ENCODE measurements around the gene RELN.

RELN gene

DNA sequence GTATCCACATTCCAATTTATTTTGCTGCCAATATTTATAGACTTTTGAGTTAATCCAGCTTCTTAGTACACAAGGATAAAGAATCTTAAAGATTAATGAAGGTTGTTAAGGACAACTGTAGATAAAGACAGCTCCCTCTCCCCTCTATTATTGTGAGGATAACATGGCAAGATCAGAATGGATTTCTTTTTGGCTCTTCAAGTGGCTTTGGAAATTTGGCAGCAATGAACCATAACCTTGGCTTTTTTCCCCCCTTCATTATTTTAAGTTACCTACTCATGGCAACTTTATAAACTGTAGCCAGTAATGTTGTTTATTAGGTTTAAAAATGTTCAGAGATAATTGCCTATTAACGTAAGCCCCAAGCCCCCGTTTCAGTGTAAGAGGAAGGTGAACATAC, 412.4 kb downstream of the RELN start:
- Histone ChIP-seq H3K4me3 (ENCODE audit: low read length) (no peak overlapping the region), H3K79me2 (ENCODE audit: control insufficient read depth, insufficient read depth, low read length) (no peaks in the 10 kb centered on the region), H2BK15ac (replicated peaks; ENCODE audit: low read depth) (no peak overlapping the region), H3K56ac (ENCODE audit: low read length) (no peak overlapping the region), H2BK120ac (ENCODE audit: low read depth, low read length) (no peak overlapping the region), H2BK5ac (ENCODE audit: low read length) (no peak overlapping the region), H4K8ac (ENCODE audit: low read depth, low read length) (no peak overlapping the region), H3K36me3 (ENCODE audit: control insufficient read depth, insufficient read depth, low read length) (no peaks in the 10 kb centered on the region), H3K79me1 (ENCODE audit: low read length) (no peaks in the 10 kb centered on the region), H4K5ac (ENCODE audit: low read length) (no peak overlapping the region), H3K4me1 (ENCODE audit: control insufficient read depth, low read depth, low read length) (no peaks in the 10 kb centered on the region), H3K4me2 (ENCODE audit: low read length) (no peak overlapping the region), H3K23ac (ENCODE audit: low read length) (no peak overlapping the region), H3K4ac (ENCODE audit: low read depth, low read length) (no peak overlapping the region), H3K27me3 (ENCODE audit: insufficient read depth, low read length, poor library complexity) (no peaks in the 10 kb centered on the region), H2AK5ac (ENCODE audit: low read length) (no peak overlapping the region), H3K18ac (ENCODE audit: low read length) (no peak overlapping the region), H3K9ac (ENCODE audit: low read length) (no peak overlapping the region), H3K27ac (ENCODE audit: low read depth, low read length) (no peak overlapping the region)
- DNase-seq: no peak
- WGBS (ENCODE audit: extremely low coverage, insufficient coverage, low lambda C conversion rate): no CpG with 5 or more reads among the region's 2 CpGs

DNA sequence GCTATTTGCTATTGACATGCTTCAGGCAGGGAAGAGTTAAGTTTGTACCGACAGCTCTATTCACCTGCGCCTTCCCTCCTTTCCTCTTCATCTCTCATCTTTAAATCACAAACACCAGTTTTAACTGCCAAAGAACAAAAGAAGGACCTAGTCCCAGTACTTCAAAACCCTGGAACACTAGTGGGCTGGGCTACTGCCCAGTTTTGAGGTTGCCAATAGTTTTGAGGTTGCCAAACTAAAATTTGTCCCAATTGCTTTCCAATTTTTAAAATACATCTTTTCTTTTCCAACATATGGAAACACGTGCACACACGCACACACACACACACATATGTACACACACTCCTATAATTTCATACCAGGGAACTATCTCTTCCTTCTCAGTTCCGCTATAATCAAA, 412.8 kb downstream of the RELN start:
- Histone ChIP-seq H3K4me1 (ENCODE audit: control insufficient read depth, low read depth, low read length) (no peaks in the 10 kb centered on the region), H3K36me3 (ENCODE audit: control insufficient read depth, insufficient read depth, low read length) (no peaks in the 10 kb centered on the region), H3K4me3 (ENCODE audit: low read length) (no peak overlapping the region), H3K23ac (ENCODE audit: low read length) (no peak overlapping the region), H3K27ac (ENCODE audit: low read depth, low read length) (no peak overlapping the region), H2BK120ac (ENCODE audit: low read depth, low read length) (no peak overlapping the region), H2AK5ac (ENCODE audit: low read length) (no peak overlapping the region), H3K18ac (ENCODE audit: low read length) (no peak overlapping the region), H2BK15ac (replicated peaks; ENCODE audit: low read depth) (no peak overlapping the region), H2BK5ac (ENCODE audit: low read length) (no peak overlapping the region), H3K79me2 (ENCODE audit: control insufficient read depth, insufficient read depth, low read length) (no peaks in the 10 kb centered on the region), H3K9ac (ENCODE audit: low read length) (no peak overlapping the region), H3K56ac (ENCODE audit: low read length) (no peak overlapping the region), H4K5ac (ENCODE audit: low read length) (no peak overlapping the region), H3K27me3 (ENCODE audit: insufficient read depth, low read length, poor library complexity) (no peaks in the 10 kb centered on the region), H3K79me1 (ENCODE audit: low read length) (no peaks in the 10 kb centered on the region), H3K4me2 (ENCODE audit: low read length) (no peak overlapping the region), H4K8ac (ENCODE audit: low read depth, low read length) (no peak overlapping the region), H3K4ac (ENCODE audit: low read depth, low read length) (no peak overlapping the region)
- no CpG with 5 or more reads among the region's 5 CpGs for WGBS (ENCODE audit: extremely low coverage, insufficient coverage, low lambda C conversion rate)
- DNase-seq: no peak

DNA sequence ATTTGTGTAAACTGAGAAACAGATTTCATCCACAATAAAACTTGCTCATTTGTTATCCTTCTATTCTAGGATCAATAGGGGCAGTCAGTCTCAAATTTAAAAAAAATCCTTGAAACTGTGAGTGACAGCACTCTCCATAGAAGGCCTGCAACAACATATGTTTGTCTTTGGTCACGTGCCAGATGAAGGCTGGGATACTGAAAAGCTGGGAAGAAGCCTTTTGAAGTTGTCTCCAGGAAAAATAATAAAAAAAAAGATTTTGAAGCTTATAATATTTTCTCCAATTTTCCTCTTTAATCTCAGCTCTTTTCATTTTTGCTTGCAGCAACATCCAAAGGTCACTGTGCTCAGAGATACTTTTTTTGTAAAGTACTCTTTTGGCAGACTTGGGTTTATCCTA, 414.9 kb downstream of the RELN start:
- no peaks in the 10 kb centered on the region for H3K4me1 ChIP-seq (ENCODE audit: control insufficient read depth, low read depth, low read length)
- H3K4me3 ChIP-seq (ENCODE audit: low read length): no peak overlapping the region
- H2AK5ac ChIP-seq (ENCODE audit: low read length): no peak overlapping the region
- H3K4ac ChIP-seq (ENCODE audit: low read depth, low read length): no peak overlapping the region
- H3K27ac ChIP-seq (ENCODE audit: low read depth, low read length): no peak overlapping the region
- H3K79me1 ChIP-seq (ENCODE audit: low read length): no peaks in the 10 kb centered on the region
- H3K9ac ChIP-seq (ENCODE audit: low read length): no peak overlapping the region
- H4K8ac ChIP-seq (ENCODE audit: low read depth, low read length): no peak overlapping the region
- no peak overlapping the region for H4K5ac ChIP-seq (ENCODE audit: low read length)
- no peak overlapping the region for H2BK5ac ChIP-seq (ENCODE audit: low read length)
- no peak overlapping the region for H3K18ac ChIP-seq (ENCODE audit: low read length)
- no peak for DNase-seq
- no peak overlapping the region for H3K23ac ChIP-seq (ENCODE audit: low read length)
- no peak overlapping the region for H3K4me2 ChIP-seq (ENCODE audit: low read length)
- H3K79me2 ChIP-seq (ENCODE audit: control insufficient read depth, insufficient read depth, low read length): no peaks in the 10 kb centered on the region
- WGBS (ENCODE audit: extremely low coverage, insufficient coverage, low lambda C conversion rate): no CpG with 5 or more reads among the region's 1 CpG
- no peak overlapping the region for H2BK15ac ChIP-seq (replicated peaks; ENCODE audit: low read depth)
- H2BK120ac ChIP-seq (ENCODE audit: low read depth, low read length): no peak overlapping the region
- H3K36me3 ChIP-seq (ENCODE audit: control insufficient read depth, insufficient read depth, low read length): no peaks in the 10 kb centered on the region
- no peak overlapping the region for H3K56ac ChIP-seq (ENCODE audit: low read length)
- no peaks in the 10 kb centered on the region for H3K27me3 ChIP-seq (ENCODE audit: insufficient read depth, low read length, poor library complexity)

DNA sequence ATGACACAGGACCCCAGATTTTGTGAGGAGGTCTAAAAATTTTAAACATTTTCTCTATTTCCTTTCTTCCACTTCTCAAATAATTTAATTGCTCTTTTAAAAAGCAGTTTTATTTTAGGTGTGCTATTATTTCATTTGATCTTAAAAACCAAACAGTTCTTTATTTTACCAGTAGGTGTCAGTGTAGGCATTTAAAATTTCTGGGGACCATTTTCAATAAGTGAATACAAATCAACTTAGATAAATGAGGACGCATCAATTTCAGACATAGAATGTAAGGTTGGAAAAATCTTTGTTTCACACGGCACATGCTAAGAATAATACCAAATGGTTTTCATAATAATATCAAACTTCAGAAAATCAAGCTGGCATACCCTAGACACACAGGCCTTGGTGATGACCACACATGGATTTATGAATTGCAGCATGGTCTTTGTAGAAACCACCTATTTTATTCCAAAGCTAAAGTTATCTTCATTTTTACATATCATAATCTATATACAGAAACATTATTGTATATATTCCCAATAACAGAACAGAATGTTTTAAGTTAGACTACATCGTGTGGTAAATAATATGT, 415.9 kb downstream of the RELN start:
- Histone ChIP-seq H3K79me2 (ENCODE audit: control insufficient read depth, insufficient read depth, low read length) (no peaks in the 10 kb centered on the region), H3K79me1 (ENCODE audit: low read length) (no peaks in the 10 kb centered on the region), H3K36me3 (ENCODE audit: control insufficient read depth, insufficient read depth, low read length) (no peaks in the 10 kb centered on the region), H3K27me3 (ENCODE audit: insufficient read depth, low read length, poor library complexity) (no peaks in the 10 kb centered on the region), H2AK5ac (ENCODE audit: low read length) (no peak overlapping the region), H3K27ac (ENCODE audit: low read depth, low read length) (no peak overlapping the region), H4K5ac (ENCODE audit: low read length) (no peak overlapping the region), H3K4ac (ENCODE audit: low read depth, low read length) (no peak overlapping the region), H3K9ac (ENCODE audit: low read length) (no peak overlapping the region), H3K56ac (ENCODE audit: low read length) (no peak overlapping the region), H3K4me3 (ENCODE audit: low read length) (no peak overlapping the region), H3K4me1 (ENCODE audit: control insufficient read depth, low read depth, low read length) (no peaks in the 10 kb centered on the region), H4K8ac (ENCODE audit: low read depth, low read length) (no peak overlapping the region), H2BK5ac (ENCODE audit: low read length) (no peak overlapping the region), H3K23ac (ENCODE audit: low read length) (no peak overlapping the region), H2BK120ac (ENCODE audit: low read depth, low read length) (no peak overlapping the region), H2BK15ac (replicated peaks; ENCODE audit: low read depth) (no peak overlapping the region), H3K4me2 (ENCODE audit: low read length) (no peak overlapping the region), H3K18ac (ENCODE audit: low read length) (no peak overlapping the region)
- WGBS (ENCODE audit: extremely low coverage, insufficient coverage, low lambda C conversion rate): no CpG with 5 or more reads among the region's 3 CpGs
- peak; percentile 45 for DNase-seq

DNA sequence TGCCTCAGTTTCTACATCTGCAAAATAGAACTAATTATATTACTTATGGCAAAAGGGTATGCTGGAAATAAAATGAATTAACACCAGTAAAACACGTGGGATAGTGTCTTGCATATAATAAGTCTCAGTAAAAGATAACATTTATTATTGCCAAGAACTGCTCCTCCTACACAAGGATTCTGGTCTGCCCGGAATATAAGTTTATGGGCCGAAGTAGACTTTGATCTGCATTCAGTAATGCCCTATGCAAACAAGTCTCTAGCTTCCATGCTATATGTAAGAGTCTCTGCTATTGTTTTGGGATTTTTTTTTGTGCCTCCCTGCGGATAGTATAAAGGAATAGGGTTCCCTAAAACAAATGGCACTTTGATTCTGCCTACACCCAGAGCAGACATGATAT, 417.9 kb downstream of the RELN start:
- no peaks in the 10 kb centered on the region for H3K36me3 ChIP-seq (ENCODE audit: control insufficient read depth, insufficient read depth, low read length)
- no peak overlapping the region for H3K23ac ChIP-seq (ENCODE audit: low read length)
- H2BK5ac ChIP-seq (ENCODE audit: low read length): no peak overlapping the region
- H3K79me2 ChIP-seq (ENCODE audit: control insufficient read depth, insufficient read depth, low read length): no peaks in the 10 kb centered on the region
- no peak overlapping the region for H2BK120ac ChIP-seq (ENCODE audit: low read depth, low read length)
- H2AK5ac ChIP-seq (ENCODE audit: low read length): no peak overlapping the region
- no peak for DNase-seq
- no peaks in the 10 kb centered on the region for H3K27me3 ChIP-seq (ENCODE audit: insufficient read depth, low read length, poor library complexity)
- no CpG with 5 or more reads among the region's 4 CpGs for WGBS (ENCODE audit: extremely low coverage, insufficient coverage, low lambda C conversion rate)
- no peaks in the 10 kb centered on the region for H3K4me1 ChIP-seq (ENCODE audit: control insufficient read depth, low read depth, low read length)
- H4K8ac ChIP-seq (ENCODE audit: low read depth, low read length): no peak overlapping the region
- no peak overlapping the region for H3K4me3 ChIP-seq (ENCODE audit: low read length)
- H3K9ac ChIP-seq (ENCODE audit: low read length): no peak overlapping the region
- no peak overlapping the region for H3K56ac ChIP-seq (ENCODE audit: low read length)
- no peak overlapping the region for H4K5ac ChIP-seq (ENCODE audit: low read length)
- no peak overlapping the region for H2BK15ac ChIP-seq (replicated peaks; ENCODE audit: low read depth)
- H3K79me1 ChIP-seq (ENCODE audit: low read length): no peaks in the 10 kb centered on the region
- no peak overlapping the region for H3K4me2 ChIP-seq (ENCODE audit: low read length)
- no peak overlapping the region for H3K4ac ChIP-seq (ENCODE audit: low read depth, low read length)
- H3K27ac ChIP-seq (ENCODE audit: low read depth, low read length): no peak overlapping the region
- no peak overlapping the region for H3K18ac ChIP-seq (ENCODE audit: low read length)

DNA sequence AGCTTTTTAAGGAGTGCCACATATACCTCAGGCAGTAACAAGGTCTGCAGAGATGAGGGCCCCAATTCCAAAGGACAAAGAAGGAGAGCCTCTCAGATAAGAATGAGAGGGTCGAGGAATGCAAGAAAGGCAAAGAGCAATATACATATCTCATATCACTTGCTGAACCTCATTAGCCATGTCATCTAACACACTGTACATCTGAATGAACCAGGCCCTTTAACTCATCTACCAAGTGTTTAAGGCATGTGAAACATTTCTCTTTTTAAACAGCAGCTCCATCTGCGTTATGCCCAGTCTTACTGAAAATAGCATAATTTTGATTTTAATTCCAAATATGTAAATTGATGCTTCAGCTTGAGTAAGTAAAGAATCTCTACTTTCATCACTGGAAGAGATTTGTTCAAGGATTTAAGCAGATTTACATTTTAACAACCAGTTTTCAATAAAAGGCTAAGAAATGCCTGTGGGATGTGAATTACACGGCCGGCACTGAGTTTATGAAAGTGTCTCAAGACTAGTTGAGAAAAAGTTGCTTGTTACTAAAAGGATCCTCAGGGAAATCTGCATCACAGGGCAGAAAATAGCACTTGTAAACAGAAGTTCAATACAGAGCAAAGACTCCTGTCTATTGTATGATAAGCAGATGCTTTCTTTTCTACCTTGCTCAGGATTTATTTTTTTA, 419.7 kb downstream of the RELN start:
- no peaks in the 10 kb centered on the region for H3K36me3 ChIP-seq (ENCODE audit: control insufficient read depth, insufficient read depth, low read length)
- H3K79me1 ChIP-seq (ENCODE audit: low read length): no peaks in the 10 kb centered on the region
- H4K8ac ChIP-seq (ENCODE audit: low read depth, low read length): no peak overlapping the region
- no peak overlapping the region for H4K5ac ChIP-seq (ENCODE audit: low read length)
- H2BK15ac ChIP-seq (replicated peaks; ENCODE audit: low read depth): no peak overlapping the region
- no peak overlapping the region for H3K23ac ChIP-seq (ENCODE audit: low read length)
- H3K79me2 ChIP-seq (ENCODE audit: control insufficient read depth, insufficient read depth, low read length): no peaks in the 10 kb centered on the region
- H3K9ac ChIP-seq (ENCODE audit: low read length): no peak overlapping the region
- no peaks in the 10 kb centered on the region for H3K27me3 ChIP-seq (ENCODE audit: insufficient read depth, low read length, poor library complexity)
- no peak overlapping the region for H2BK5ac ChIP-seq (ENCODE audit: low read length)
- WGBS (ENCODE audit: extremely low coverage, insufficient coverage, low lambda C conversion rate): no CpG with 5 or more reads among the region's 4 CpGs
- H3K4me3 ChIP-seq (ENCODE audit: low read length): no peak overlapping the region
- no peak overlapping the region for H3K18ac ChIP-seq (ENCODE audit: low read length)
- no peak overlapping the region for H3K56ac ChIP-seq (ENCODE audit: low read length)
- peak; percentile 0 for DNase-seq
- H3K27ac ChIP-seq (ENCODE audit: low read depth, low read length): no peak overlapping the region
- H2AK5ac ChIP-seq (ENCODE audit: low read length): no peak overlapping the region
- H3K4me2 ChIP-seq (ENCODE audit: low read length): no peak overlapping the region
- no peaks in the 10 kb centered on the region for H3K4me1 ChIP-seq (ENCODE audit: control insufficient read depth, low read depth, low read length)
- H3K4ac ChIP-seq (ENCODE audit: low read depth, low read length): no peak overlapping the region
- no peak overlapping the region for H2BK120ac ChIP-seq (ENCODE audit: low read depth, low read length)
